ENCODE results near the gene OGDH.

OGDH gene

GRCh38 chr7:44618045-44618444, 11.6 kb downstream of the OGDH start:
- no peak for DNase-seq (ENCODE audit: low read depth in 2 of 2)

GRCh38 chr7:44618753-44619152, 12.3 kb downstream of the OGDH start:
- no peak for DNase-seq (ENCODE audit: low read depth in 2 of 2)

GRCh38 chr7:44621034-44621749, 14.8 kb downstream of the OGDH start:
- no peak for DNase-seq (ENCODE audit: low read depth in 2 of 2)

- no peak for DNase-seq (ENCODE audit: low read depth in 2 of 2)
Measured at GRCh38 chr7:44621750-44622103, 15.3 kb downstream of the OGDH start.

- no peak for DNase-seq (ENCODE audit: low read depth in 2 of 2)
Measured at GRCh38 chr7:44622342-44623151, 16.1 kb downstream of the OGDH start.

GRCh38 chr7:44624318-44624717, 17.9 kb downstream of the OGDH start:
- DNase-seq (ENCODE audit: low read depth in 2 of 2), result no peak

- no peak for DNase-seq (ENCODE audit: low read depth in 2 of 2)
Measured at GRCh38 chr7:44625526-44626471, 19.4 kb downstream of the OGDH start.

GRCh38 chr7:44626620-44627019, 20.2 kb downstream of the OGDH start:
- DNase-seq (ENCODE audit: low read depth in 2 of 2), result no peak

- DNase-seq (ENCODE audit: low read depth in 2 of 2), result no peak
Measured at GRCh38 chr7:44629829-44630522, 23.5 kb downstream of the OGDH start.

- DNase-seq (ENCODE audit: low read depth in 2 of 2), result no peak
Measured at GRCh38 chr7:44630792-44631457, 24.5 kb downstream of the OGDH start.

- DNase-seq (ENCODE audit: low read depth in 2 of 2), result no peak
Measured at GRCh38 chr7:44631458-44632115, 25.2 kb downstream of the OGDH start.

- no peak for DNase-seq (ENCODE audit: low read depth in 2 of 2)
Measured at GRCh38 chr7:44632196-44632595, 25.8 kb downstream of the OGDH start.

GRCh38 chr7:44633254-44634186, 27.1 kb downstream of the OGDH start:
- DNase-seq (ENCODE audit: low read depth in 2 of 2), result peak; percentile 41 to 45

- DNase-seq (ENCODE audit: low read depth in 2 of 2), result no peak
Measured at GRCh38 chr7:44634187-44634838, 27.9 kb downstream of the OGDH start.

- DNase-seq (ENCODE audit: low read depth in 2 of 2), result no peak
Measured at GRCh38 chr7:44634839-44635591, 28.6 kb downstream of the OGDH start.

- no peak for DNase-seq (ENCODE audit: low read depth in 2 of 2)
Measured at GRCh38 chr7:44636041-44636584, 29.7 kb downstream of the OGDH start.

GRCh38 chr7:44636926-44637325, 30.5 kb downstream of the OGDH start:
- no peak for DNase-seq (ENCODE audit: low read depth in 2 of 2)
